T-helper 1 cell treated with Interleukin-12 subunit alpha and Interleukin-12 subunit beta and Interleukin-4 antibody, amounts not matched to agents 30 μg/mL and 1 μg/mL, for 36 hours (primary cell): ENCODE results near the gene TSG101.

ENCODE experiments used
- H3K27ac Mint-ChIP-seq: one replicate; pipeline ENCODE4 v1.8.0; 2021; ENCODE audit warnings: mild to moderate bottlenecking, mixed read lengths
- H3K27me3 Mint-ChIP-seq: one replicate; pipeline ENCODE4 v1.8.0; 2021; ENCODE audit warnings: low read depth, mixed read lengths
- H3K36me3 Mint-ChIP-seq: one replicate; pipeline ENCODE4 v1.8.0; 2021; ENCODE audit warnings: low read depth, mixed read lengths
- H3K4me1 Mint-ChIP-seq: one replicate; pipeline ENCODE4 v1.8.0; 2021; ENCODE audit warnings: low read depth, mixed read lengths
- H3K4me3 Mint-ChIP-seq: one replicate; pipeline ENCODE4 v1.8.0; 2021; ENCODE audit warnings: mild to moderate bottlenecking, moderate library complexity, mixed read lengths
- H3K9me3 Mint-ChIP-seq: one replicate; pipeline ENCODE4 v1.8.0; 2021; ENCODE audit warnings: mixed read lengths

Gene TSG101

GRCh38 chr11:18523084-18523483 lies 3.7 kb downstream of the TSG101 start:
- Mint-ChIP-seq H3K27ac (no peak overlapping the region), H3K36me3 (peaks cover 18% of the 10 kb centered on the region), H3K9me3 (no peaks in the 10 kb centered on the region), H3K27me3 (no peaks in the 10 kb centered on the region), H3K4me3 (no peak overlapping the region), H3K4me1 (peaks cover 30% of the 10 kb centered on the region)

DNA sequence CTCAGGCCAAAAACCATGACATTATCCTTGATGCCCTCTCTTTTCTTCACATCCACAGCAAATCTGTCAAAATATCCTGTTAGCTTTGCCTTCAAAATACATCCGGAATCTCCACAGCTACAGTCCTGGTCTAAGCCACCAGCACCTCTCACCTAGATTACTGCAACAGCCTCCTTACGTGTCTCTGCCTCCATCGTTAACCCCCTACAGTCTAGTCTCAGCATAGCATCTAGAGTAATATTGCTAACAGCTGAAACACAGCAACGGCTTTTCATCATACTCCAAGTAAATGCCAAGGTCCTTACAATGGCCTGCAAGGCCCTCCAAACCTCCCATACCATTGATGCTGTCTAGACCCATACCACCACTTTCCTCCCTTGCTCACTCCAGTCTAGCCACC lies 4.4 kb downstream of the TSG101 start:
- Mint-ChIP-seq H3K4me3 (no peak overlapping the region), H3K9me3 (no peaks in the 10 kb centered on the region), H3K27me3 (no peaks in the 10 kb centered on the region), H3K4me1 (peaks cover 24% of the 10 kb centered on the region), H3K36me3 (peaks cover 18% of the 10 kb centered on the region), H3K27ac (no peak overlapping the region)

- Mint-ChIP-seq H3K27me3 (no peaks in the 10 kb centered on the region), H3K9me3 (no peaks in the 10 kb centered on the region), H3K27ac (no peak overlapping the region), H3K4me1 (peaks cover 19% of the 10 kb centered on the region), H3K4me3 (no peak overlapping the region), H3K36me3 (peaks cover 15% of the 10 kb centered on the region)
These were observed 5.6 kb downstream of the TSG101 start for GRCh38 chr11:18521122-18521521.

GRCh38 chr11:18502352-18502751 lies 24.4 kb downstream of the TSG101 start:
- Mint-ChIP-seq H3K27ac (no peak overlapping the region), H3K27me3 (no peaks in the 10 kb centered on the region), H3K36me3 (peaks cover 45% of the 10 kb centered on the region), H3K4me3 (no peak overlapping the region), H3K4me1 (no peaks in the 10 kb centered on the region), H3K9me3 (no peaks in the 10 kb centered on the region)

DNA sequence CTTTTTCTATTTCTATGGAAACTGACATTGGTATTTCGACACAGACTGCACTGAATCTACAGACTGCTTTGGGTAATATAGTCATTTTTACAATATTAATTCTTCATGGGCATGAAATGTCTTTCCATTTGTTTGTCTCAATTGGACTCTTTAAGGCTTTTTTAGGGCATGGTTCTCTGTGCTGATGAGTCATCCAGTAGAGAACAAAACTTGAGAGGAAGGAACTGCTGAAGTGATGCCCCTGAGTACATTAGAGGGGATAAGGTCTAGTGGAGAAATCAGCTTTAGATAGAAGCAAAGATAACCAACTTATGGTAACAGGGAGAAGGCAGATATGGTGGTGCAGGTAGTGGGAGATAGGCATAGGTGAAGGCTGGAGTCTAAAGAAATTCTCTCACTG lies 25.1 kb downstream of the TSG101 start:
- H3K4me3 Mint-ChIP-seq, result no peak overlapping the region
- peaks cover 42% of the 10 kb centered on the region for H3K36me3 Mint-ChIP-seq
- no peaks in the 10 kb centered on the region for H3K9me3 Mint-ChIP-seq
- H3K4me1 Mint-ChIP-seq, result no peaks in the 10 kb centered on the region
- H3K27me3 Mint-ChIP-seq, result no peaks in the 10 kb centered on the region
- H3K27ac Mint-ChIP-seq, result no peak overlapping the region

DNA sequence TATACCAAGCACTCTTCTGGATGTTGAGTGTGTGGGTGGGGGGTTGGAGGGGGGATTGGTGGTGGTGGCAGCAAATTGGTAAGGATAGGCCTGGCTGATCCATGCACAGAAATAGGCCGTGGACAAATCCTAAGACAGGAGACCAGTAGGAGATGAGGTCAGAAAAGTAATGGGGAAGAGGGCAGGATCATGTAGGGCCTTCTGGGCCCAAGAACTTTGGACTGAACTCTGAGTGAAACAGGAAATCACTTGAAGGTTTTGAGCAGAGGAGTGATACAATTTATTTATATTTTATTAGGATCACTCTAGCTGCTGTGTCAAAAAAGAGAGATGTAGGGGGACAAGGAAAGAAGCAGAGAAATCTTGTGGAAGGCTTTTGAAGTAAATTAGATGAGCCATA lies 28.7 kb downstream of the TSG101 start:
- H3K4me1 Mint-ChIP-seq, result no peaks in the 10 kb centered on the region
- no peaks in the 10 kb centered on the region for H3K27me3 Mint-ChIP-seq
- peaks cover 51% of the 10 kb centered on the region for H3K36me3 Mint-ChIP-seq
- H3K9me3 Mint-ChIP-seq, result no peaks in the 10 kb centered on the region
- H3K4me3 Mint-ChIP-seq, result no peak overlapping the region
- H3K27ac Mint-ChIP-seq, result no peak overlapping the region

DNA sequence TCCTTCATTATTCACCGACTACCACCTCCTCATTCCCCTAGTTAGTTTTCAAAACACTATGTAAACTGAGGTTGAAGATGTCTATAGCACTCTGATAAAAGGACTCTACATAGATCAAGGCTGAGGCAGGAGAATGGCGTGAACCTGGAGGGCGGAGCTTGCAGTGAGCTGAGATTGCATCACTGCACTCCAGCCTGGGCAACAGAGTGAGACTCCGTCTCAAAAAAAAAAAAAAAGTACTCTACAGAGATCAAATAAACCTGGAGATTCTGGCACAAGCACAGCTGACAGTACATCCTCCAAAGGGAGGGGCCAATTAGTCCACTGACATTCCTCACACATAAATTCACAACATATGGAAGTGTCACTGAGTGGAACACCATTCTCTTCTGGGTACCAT lies 31.0 kb downstream of the TSG101 start:
- peaks cover 36% of the 10 kb centered on the region for H3K36me3 Mint-ChIP-seq
- no peak overlapping the region for H3K27ac Mint-ChIP-seq
- no peaks in the 10 kb centered on the region for H3K9me3 Mint-ChIP-seq
- H3K27me3 Mint-ChIP-seq, result no peaks in the 10 kb centered on the region
- peaks cover 1% of the 10 kb centered on the region for H3K4me1 Mint-ChIP-seq
- H3K4me3 Mint-ChIP-seq, result no peak overlapping the region

- Mint-ChIP-seq H3K36me3 (peaks cover 35% of the 10 kb centered on the region), H3K27ac (no peak overlapping the region)
These were observed 31.5 kb downstream of the TSG101 start for GRCh38 chr11:18495271-18495670.

DNA sequence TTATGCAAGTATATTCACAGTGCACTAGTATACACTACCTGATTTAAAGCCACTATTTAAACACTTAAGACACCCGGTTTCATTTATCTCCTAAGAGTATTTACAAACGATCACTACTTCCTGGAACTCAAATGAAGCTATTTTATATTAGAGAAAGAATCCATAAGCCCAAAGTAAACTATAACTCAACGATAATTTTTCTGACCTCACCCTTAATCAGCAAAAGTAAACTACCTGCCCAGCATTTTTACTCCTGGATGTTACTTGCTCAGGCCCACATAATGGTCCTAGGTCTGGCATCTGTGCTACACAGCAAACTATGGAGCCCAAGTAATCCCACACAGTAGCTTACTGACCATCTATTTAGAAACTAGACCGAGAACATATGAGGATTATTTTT lies 33.4 kb downstream of the TSG101 start:
- H3K9me3 Mint-ChIP-seq, result no peaks in the 10 kb centered on the region
- H3K27ac Mint-ChIP-seq, result no peak overlapping the region

More at GRCh38 chr11:18495271-18495670, 31.5 kb downstream of the TSG101 start:
- Mint-ChIP-seq H3K9me3 (no peaks in the 10 kb centered on the region), H3K27me3 (no peaks in the 10 kb centered on the region), H3K4me3 (no peak overlapping the region), H3K4me1 (peaks cover 5% of the 10 kb centered on the region)

DNA sequence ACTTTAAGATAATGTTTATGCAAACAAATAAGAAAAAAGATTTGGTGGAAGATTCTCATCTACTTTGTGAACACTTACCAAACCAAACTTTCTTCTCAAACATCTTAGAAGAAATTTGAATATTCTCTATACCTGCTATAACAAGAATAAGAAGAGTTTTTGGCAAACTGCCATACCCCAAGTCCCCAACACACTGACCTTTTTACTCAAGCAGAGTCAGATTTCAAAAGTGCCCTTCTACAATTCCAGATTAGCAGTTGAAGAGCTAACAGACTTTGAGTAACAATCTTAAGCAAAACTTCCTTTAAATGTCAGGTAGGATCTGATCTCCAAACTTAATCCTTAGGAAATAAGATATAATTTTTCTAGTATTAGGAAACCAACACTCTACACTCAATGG lies 33.9 kb downstream of the TSG101 start:
- Mint-ChIP-seq H3K9me3 (no peaks in the 10 kb centered on the region), H3K36me3 (peaks cover 33% of the 10 kb centered on the region), H3K4me3 (no peak overlapping the region), H3K27ac (no peak overlapping the region), H3K4me1 (peaks cover 7% of the 10 kb centered on the region), H3K27me3 (no peaks in the 10 kb centered on the region)

More for the DNA sequence above, 33.4 kb downstream of the TSG101 start:
- H3K36me3 Mint-ChIP-seq, result peaks cover 31% of the 10 kb centered on the region
- peaks cover 7% of the 10 kb centered on the region for H3K4me1 Mint-ChIP-seq
- no peaks in the 10 kb centered on the region for H3K27me3 Mint-ChIP-seq
- H3K4me3 Mint-ChIP-seq, result no peak overlapping the region

DNA sequence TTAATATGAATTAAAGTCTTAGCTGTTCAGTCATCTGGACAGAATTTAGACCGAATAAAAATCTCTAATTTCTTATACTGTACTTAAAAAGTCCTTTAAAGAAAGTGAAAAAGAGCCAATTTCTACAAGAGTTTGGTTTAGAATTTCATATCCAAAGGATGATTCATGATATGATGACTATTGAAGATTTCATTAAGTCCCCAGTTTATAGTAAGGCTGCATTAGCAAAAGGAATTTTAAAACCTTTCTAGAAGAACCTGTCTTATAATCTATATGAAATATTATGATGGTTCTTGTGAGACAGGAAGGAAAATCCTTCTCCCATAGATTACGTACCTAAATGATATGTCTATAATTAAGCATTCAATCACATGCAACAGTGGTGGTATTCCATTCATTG lies 34.8 kb downstream of the TSG101 start:
- H3K4me1 Mint-ChIP-seq, result peaks cover 7% of the 10 kb centered on the region
- H3K36me3 Mint-ChIP-seq, result peaks cover 34% of the 10 kb centered on the region
- H3K4me3 Mint-ChIP-seq, result no peak overlapping the region
- H3K27ac Mint-ChIP-seq, result no peak overlapping the region
- no peaks in the 10 kb centered on the region for H3K9me3 Mint-ChIP-seq
- H3K27me3 Mint-ChIP-seq, result no peaks in the 10 kb centered on the region

DNA sequence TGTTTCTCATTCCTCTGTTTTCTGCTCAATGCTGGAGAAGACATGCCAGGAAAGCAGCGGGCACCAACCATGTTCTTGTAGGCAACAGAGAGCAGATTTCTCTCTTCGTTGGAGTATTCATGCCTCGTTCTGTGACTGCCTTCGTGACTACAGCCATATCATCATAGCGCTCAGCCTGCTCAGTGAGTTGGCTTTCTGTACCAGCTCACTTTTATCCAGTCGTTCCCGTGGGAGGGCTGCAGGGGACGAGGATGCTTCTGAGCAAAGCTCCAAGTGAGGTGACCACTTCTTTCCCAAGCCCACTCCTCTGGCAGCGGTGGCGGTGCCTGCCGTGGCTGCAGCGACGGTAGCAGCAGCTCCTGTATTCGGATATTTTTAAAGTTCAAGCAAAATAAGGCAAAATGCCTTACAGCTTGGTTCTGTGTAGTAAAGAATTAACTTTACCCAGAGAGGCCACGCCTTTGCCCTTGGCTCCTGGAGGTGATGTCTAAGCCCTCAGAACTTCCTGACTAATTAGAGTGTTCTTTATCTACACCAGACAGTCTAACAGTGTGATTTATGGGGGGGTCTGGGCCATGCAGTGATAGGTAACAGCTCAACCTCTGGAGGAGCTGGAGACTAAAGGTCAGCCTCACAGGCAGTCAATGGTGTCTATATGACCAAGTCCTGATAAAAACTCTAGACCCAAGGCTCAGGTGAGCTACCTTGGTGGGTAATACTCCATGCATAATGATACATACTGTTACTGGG lies 35.8 kb downstream of the TSG101 start:
- H3K4me1 Mint-ChIP-seq, result peaks cover 7% of the 10 kb centered on the region
- no peaks in the 10 kb centered on the region for H3K9me3 Mint-ChIP-seq
- H3K27ac Mint-ChIP-seq, result no peak overlapping the region

GRCh38 chr11:18490319-18490718 lies 36.4 kb downstream of the TSG101 start:
- Mint-ChIP-seq H3K4me3 (no peak overlapping the region), H3K9me3 (no peaks in the 10 kb centered on the region), H3K27me3 (no peaks in the 10 kb centered on the region), H3K27ac (no peak overlapping the region), H3K4me1 (peaks cover 7% of the 10 kb centered on the region), H3K36me3 (peaks cover 37% of the 10 kb centered on the region)

More for the DNA sequence above, 35.8 kb downstream of the TSG101 start:
- Mint-ChIP-seq H3K27me3 (no peaks in the 10 kb centered on the region), H3K4me3 (no peak overlapping the region), H3K36me3 (peaks cover 36% of the 10 kb centered on the region)

DNA sequence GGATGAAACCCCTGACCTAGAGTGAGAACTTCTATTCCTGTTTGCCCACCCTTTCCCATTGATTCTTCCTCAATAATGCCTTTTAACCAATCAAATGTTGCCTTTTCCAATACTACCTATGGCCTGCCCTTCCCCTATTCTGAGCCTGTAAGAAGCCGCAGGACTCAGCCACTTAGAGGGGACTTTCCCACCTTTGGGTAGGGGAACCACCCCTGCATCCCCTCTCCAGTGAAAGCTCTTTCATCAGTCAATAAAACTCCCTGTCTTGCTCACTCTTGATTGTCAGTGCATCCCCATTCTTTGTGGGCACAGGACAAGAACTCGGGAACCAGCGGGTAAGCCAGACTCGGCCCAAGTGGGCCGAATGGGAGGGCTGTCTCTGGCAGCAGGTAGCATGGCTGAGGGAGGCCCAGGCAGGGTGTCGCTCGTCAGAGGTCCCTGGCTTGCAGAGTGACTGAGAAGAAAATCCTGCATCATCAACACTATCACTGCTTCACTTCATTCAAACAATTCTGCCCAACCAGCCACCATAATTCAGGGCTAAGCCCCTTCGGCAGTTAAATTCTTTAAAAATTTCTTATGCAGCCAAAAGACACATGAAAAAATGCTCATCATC lies 40.7 kb downstream of the TSG101 start:
- H3K9me3 Mint-ChIP-seq, result no peaks in the 10 kb centered on the region
- no peak overlapping the region for H3K27ac Mint-ChIP-seq

GRCh38 chr11:18479063-18479462 lies 47.7 kb downstream of the TSG101 start:
- no peaks in the 10 kb centered on the region for H3K4me1 Mint-ChIP-seq
- no peaks in the 10 kb centered on the region for H3K27me3 Mint-ChIP-seq
- no peak overlapping the region for H3K27ac Mint-ChIP-seq
- no peaks in the 10 kb centered on the region for H3K9me3 Mint-ChIP-seq
- no peak overlapping the region for H3K4me3 Mint-ChIP-seq
- peaks cover 57% of the 10 kb centered on the region for H3K36me3 Mint-ChIP-seq

More for the DNA sequence above, 40.7 kb downstream of the TSG101 start:
- peaks cover 7% of the 10 kb centered on the region for H3K4me1 Mint-ChIP-seq
- no peaks in the 10 kb centered on the region for H3K27me3 Mint-ChIP-seq
- H3K4me3 Mint-ChIP-seq, result no peak overlapping the region
- H3K36me3 Mint-ChIP-seq, result peaks cover 56% of the 10 kb centered on the region
